ENCODE data around the gene ARID2.

GRCh38 chr12:45893240-45893639, 163.7 kb downstream of the ARID2 start:
- TF ChIP-seq CTCF (IDR thresholded peaks at IDR 0.05) (no peak), POLR2A (IDR thresholded peaks at IDR 0.05) (no peak)

Data from breast epithelium (tissue), 3 donors.